NCI-H2196 (cell line): ENCODE data around the gene HLA-DPA1.

Experiments used
- DNase-seq: peaks from one replicate; lab custom pipeline; 2025; ENCODE audit not compliant: unreplicated experiment; lab: John Stamatoyannopoulos, UW

Gene HLA-DPA1

DNA sequence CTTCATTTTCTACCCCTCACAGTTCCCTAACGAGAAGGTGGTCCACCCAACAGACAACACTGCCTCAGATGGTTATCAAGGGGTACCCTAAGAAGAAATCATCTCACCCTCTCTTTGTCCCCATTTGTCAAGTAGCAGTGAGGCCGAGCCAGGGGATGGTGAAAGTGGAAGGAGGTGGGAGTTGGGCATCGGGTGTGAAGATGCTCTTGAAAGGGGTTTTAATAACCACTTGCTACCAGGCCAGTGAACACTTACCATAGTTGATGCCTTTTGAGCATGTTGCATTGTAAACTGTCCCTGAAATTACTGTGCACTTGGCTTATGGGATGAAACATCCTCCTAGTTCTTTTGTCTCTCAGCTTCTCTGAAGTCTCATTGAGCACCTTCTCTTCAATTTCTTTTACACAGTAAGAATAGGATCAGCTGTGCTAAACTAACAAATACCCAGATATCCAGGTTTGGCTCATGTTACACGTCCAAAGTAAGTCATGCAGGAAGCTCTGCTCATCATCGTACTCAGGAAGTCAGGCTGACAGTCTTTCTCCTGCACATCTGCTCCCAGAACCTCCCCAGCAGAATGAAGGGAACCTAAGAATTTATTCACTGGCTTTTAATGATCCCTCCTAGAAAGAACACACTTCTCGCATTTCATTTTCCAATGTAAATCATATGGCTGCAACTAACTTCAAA, 15.6 kb upstream of the HLA-DPA1 start:
- no peak for DNase-seq

DNA sequence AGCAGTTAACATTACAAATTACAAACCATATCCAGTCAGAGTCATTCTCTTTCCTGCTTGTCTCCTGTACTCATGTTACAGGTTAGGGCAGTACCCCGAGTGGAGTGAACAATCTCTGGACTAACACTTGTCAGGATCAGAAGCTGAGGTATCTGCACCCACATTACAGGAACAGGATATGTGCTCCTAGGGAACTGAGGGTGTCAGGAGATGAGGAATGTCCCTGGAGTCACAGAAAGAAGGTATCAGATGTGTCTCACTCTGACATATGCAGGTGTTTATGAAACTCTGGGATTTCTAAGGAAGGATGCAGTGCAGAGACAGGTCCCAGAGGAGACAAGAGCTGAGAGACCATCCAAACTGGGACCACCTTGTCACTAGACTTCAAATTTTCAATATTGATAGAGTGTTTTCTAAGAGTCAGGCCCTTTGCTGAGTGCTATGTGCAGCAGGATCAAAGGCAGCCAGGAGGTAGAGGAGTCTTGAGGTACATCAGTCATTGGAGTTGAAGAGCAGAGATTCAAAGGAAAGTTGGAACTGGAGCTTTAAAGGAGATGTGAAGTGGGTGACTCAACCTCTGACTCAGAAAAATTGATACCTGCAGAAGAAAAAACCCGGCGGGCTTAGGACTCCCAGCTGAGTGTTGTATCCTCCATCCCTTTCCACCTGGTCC, 14.9 kb upstream of the HLA-DPA1 start:
- DNase-seq, result no peak

DNA sequence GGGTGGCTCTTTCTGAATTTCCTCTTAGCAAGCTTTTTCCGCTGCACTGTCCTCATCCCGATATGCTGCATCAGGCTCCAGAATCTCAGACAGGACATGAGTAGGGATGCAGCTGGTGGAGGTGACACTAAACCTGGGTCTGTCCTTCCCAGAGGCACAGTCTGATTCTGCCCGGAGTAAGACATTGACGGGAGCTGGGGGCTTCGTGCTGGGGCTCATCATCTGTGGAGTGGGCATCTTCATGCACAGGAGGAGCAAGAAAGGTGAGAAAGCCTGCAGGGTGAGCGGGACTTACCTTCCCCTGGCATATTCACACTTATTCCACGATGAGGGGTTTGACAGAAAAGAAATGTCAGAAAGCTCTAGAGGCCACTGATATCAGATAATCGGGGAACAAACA, 12.2 kb upstream of the HLA-DPA1 start:
- no peak for DNase-seq

DNA sequence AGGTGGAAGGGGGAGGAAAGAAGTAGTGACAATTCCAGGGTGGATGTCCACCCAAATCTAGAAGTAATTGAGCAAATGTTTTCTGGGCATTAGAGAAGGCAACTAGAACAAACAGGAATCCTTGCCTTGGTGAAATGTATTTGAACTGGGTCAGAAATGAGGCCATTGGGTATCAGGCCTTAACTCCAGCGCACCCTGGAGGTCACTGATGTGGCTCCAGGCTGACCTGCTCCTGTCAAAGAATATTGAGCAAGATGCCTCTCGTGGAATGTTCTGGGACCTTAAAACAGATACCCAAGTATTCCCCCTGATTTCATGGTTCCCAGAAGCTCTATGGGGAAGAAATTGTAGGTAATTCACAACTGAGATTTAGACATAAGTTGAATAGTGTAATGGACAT, 9.3 kb upstream of the HLA-DPA1 start:
- peak; percentile 43 for DNase-seq

DNA sequence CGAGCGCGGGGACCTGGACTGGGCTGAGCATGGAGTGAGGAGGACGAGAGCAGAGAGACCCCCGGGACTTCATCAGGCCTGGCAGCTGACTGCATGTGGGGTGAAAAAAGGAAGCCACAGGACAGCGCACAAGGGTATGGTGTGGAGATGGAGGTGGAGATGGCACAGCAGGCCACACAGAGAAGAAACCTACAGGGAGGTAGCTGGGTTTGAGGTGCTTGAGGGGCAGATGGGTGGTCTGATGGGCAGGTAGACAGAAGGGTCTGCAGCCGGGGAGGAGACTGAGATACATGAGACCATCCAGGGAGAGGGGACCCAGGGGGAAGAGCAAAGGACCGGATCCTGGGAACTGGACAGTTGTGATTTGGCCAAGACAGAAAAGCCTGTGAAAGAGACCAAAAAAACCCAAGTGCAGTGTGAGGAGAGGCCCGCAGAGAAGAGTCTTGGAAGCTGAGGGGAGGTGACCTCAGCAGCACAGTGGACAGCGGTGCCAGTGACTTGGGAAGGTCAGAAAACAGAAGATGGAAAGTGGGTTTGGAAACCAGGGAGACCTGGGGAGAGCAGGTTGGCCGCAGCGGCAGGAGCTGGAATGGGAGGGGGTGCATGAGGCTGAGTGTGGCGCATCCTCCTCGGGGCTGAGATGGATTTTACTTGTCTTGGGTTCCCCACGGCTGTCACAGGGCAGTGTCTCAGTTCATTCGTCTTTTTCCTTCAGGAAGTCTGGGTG, 7.8 kb upstream of the HLA-DPA1 start:
- DNase-seq, result no peak

DNA sequence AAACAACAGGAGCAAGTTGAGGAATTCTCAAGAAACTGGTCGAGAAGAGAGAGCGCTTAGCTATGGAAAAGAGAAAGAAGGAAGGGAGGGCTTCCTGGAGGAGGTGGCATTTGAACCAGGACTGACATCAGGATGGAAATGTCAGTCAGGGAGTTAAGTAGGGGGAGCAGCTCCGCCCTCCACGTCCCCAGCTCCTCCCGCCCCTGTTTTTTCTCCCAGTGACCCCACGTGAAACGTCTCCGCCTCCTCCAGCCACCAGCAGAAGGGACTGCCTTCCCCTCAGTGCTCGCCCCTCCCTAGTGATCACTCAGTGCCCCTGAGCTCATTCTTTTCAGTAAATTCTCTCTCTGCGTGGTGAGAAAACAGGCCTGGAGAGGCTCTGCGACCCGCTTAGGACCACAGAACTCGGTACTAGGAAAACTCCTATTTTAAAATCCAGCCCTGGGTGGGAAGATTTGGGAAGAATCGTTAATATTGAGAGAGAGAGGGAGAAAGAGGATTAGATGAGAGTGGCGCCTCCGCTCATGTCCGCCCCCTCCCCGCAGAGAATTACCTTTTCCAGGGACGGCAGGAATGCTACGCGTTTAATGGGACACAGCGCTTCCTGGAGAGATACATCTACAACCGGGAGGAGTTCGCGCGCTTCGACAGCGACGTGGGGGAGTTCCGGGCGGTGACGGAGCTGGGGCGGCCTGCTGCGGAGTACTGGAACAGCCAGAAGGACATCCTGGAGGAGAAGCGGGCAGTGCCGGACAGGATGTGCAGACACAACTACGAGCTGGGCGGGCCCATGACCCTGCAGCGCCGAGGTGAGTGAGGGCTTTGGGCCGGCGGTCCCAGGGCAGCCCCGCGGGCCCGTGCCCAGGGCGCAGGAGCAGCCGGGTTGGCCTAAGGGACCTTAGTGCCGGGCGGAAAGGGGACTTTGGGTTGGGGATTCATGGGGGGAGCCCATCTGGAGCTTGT, 7.0 kb upstream of the HLA-DPA1 start:
- DNase-seq, result no peak

DNA sequence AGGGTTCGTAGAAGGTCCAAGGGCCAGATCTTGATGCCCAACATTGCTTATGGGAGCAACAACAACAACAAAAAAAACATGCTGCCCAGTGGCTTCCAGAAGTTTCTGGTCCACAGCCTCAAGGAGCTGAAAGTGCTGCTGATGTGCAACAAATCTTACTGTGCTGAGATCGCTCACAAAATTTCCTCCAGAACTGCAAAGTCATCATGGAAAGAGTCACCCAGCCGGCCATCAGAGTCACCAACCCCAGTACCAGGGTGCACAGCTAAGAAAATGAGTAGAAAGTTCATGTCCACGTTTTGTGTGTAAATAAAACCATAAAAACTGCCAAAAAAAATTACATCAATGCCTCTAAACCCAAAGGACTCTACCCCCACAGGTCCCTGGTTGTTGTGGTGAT, 6.1 kb upstream of the HLA-DPA1 start:
- DNase-seq, result no peak

DNA sequence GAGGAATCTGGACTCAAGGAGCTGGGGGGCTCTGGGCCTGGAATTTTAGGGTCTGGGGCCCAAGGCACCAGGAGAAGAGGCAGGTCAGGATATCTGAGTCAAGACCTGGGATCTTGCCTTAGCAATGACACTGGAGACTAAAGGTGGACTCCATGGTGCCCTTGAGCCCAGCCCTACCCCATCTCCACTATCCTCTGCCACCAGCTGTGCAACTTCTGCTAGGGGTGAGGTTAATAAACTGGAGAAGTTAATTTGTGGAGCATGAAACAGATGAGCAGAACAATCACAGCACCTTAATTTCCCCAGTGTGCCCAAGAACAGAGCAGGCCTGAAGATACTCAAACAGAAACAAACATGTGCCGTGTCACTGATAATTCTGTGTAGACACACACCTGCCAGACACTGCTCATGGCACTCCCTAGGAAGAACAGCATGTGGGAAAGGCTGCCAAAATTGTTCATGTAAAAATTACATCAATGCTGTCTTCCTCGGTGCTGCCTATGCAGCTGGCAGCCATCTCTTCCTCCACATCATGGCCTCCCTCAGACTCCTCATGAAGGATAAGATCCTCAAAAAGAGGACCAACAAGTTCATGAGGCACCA, 5.6 kb upstream of the HLA-DPA1 start:
- no peak for DNase-seq

DNA sequence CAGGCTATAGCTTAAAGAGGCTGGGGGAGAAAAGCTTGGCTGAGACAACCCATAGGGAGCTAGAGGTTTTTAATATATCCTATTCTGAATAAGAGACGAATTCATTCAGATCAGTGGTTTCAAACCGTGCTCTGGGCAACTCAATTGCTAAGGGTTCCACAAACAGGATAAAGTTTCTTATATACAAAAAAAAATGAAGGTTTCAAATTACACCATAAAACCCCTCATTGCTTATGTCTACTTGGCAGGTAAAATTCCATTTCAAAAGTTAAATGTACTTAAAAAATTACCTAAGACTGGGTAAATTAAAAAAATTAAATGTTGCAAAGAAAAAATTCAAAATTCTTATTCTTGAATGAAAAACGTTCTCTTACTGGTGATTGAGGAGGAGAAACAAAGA, 5.0 kb upstream of the HLA-DPA1 start:
- DNase-seq, result no peak

DNA sequence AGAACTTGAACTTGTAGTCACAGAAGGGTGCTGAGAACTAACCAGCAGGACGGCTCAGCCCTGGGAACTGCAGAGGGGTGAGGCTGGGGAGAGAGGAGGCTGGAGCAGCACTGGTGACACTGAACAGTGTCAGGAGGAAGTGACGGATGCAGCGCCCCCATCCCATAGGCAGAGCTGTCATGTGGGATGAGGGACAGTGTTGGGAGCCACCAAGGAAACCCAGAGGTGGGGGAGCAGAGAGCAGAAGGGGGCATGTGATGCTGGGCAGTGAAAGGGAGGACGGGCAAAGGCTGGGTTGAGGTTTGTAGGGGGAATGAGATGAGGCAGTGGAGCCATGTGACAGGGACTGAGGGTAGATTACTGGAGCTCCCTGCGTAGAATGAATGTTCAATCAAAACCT, 4.5 kb upstream of the HLA-DPA1 start:
- no peak for DNase-seq

DNA sequence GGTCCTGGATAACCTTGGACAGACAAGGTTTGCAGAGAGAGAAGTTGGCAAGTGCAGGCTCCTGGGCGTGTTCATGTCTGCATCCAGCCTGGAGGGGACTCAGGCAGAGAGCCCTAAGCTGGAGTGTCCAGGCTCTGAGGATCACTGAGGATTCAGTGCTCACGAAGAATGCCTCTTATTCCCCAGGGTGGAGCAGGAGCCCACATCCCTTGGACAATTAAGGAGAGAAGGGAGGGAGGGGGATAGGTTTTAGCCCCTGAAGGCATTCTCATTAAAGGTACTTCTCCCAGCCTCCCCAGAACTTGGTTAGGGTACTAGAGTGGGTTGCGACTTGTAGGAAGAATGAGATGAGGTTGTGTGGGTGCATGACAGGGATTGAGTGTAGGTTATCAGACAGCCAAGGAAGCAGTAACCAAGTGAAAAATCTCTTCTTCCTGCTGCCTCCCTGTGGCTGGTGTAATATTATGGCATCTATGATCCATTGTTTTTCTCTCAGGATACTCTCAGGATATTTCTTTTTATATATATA, 3.0 kb upstream of the HLA-DPA1 start:
- DNase-seq, result no peak

DNA sequence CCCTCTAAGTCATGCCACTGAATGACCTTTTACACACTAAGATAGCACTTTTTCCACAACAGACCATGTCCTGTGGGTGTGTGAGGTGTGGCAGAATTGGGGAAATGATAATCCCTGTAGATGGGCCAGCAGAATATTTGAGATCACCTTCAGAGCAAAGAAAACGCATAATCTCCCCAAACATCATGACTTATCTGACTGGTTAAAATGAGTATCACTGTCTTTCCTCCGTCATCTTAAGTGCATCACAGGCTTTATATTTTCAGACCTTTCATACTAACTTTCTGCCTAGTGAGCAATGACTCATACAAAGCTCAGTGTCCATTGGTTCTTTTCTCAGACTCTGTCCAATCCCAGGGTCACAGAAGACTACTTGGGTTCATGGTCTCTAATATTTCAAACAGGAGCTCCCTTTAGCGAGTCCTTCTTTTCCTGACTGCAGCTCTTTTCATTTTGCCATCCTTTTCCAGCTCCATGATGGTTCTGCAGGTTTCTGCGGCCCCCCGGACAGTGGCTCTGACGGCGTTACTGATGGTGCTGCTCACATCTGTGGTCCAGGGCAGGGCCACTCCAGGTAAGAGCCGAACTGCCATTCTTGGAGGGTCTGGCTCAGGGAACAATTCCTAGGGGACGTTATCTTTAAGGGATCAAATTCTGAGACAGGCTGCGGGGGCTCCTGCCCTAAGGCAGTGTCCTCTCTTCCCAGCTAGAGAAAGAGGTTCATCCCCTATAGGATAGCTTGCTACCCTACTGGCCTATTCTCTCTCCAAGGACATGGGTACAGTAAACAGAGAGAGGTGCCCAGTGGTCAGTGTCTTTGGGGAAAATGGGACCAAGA, 2.3 kb upstream of the HLA-DPA1 start, which contains the start of gene HLA-DPB1:
Gene HLA-DPB1, plus strand, starts transcription at position 423 of the 838 bp plus-strand sequence. Its CDS starts 52 bp downstream, at position 475.
- peak; percentile 38 for DNase-seq

DNA sequence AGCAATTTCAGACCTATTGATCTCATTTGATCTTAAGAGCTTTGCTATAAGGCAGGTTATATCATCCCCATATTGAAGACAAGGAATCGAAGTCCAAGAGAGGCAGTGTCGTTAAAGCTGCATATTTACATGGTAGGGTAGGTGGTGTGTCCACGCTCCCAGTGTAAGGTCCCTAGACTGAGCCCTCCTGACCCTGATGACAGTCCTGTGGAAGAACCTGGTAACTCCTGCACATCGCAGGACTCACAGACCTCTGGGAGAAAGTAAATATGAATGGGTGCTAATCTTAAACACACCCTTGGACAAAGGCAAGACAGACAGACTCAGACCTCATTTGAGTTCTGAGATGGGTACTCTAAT, 1.7 kb upstream of the HLA-DPA1 start:
- DNase-seq, result no peak

DNA sequence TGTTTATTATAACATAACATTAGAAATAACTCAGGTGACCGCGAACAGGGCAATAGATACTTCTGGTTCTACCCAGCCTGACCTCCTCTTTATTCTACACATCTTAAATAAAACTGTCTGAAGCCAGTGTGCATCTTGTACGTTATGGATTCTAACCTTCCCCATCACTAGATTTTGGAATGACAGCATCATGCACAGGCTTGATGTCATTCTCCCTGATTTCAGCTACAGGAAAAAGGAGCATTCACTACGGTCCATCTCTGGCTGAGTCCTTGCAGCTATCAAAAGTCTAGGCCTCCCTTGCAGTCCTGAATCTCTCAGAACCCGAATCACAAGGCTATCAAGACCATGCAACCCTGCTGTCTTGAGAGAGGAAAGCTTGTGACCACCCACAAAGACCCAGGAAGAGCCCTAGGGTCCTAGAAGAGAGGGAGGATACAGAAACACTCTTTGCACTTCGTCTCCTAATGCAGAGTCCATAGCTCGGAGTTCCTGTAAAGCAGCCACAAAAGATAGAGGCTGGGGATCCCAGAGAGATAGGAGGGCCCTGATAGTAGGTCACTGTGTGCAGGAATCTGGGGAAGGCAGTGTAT, 845 bp downstream of the HLA-DPA1 start:
- DNase-seq, result no peak

DNA sequence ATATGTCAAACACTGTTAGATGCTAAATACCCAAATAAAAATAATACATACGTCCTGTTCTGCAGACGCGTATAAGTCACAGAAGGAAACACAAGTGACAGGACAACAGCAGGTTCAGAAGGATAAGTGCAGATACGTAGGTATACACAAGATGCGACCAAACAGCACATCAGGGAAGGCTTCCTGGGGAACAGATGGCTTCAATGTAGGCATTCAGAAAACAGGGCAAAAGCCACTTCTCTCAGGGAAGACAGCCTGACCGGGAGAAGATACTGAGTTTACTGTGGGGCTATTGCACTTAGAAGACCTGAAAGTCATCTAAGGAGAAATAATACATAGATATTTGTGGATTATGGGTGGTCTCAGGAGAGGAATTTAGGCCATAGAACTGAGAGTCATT, 1.9 kb downstream of the HLA-DPA1 start:
- DNase-seq, result no peak

DNA sequence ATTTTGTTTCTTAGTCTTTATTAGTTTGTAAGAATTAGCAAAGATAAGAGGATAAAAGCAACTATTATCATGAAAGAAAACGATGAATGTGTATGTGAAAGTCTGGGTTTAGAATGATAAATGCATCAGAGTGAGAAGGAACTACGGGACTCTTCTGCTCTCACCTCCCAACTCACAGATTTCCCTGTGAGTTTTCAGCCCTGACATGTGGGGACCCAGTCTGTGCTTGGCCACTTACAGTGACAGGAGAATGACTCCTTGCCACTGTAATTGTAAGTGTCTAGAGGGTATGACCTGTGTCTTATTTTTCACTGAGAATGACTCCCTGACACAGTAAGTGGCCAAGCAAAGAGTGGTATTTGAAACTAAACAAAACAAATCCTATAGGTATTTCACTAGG, 2.5 kb downstream of the HLA-DPA1 start:
- DNase-seq, result no peak

DNA sequence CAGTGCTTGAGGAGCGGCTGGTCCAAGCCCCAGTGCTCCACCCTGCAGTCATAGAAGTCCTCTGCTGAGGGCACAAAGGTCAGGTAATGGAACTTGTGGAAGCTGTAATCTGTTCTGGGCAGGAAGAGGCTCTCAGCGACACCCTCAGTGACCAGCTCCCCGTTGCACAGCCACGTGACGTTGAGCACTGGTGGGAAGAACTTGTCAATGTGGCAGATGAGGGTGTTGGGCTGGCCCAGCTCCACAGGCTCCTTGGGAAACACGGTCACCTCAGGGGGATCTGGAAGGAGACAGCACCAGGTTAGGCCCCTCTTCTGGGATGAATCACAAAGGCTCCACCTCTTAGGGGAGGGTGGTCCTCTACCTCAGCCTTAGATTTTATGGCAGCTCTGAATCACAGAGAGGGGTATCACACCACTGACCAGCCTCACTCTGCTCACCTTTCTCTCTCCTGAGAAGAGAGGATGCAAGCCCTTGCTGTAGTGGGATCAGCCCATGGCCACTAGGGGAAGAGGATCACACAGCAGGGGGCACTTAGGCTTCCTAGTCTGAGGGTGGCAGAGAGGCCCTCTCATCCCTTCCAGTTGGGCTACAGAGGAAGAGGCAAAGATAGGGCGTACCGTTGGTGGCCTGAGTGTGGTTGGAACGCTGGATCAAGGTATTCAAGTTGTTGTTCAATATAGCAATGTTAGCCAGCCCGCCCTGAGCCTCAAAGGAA, 4.3 kb downstream of the HLA-DPA1 start:
- DNase-seq, result no peak

DNA sequence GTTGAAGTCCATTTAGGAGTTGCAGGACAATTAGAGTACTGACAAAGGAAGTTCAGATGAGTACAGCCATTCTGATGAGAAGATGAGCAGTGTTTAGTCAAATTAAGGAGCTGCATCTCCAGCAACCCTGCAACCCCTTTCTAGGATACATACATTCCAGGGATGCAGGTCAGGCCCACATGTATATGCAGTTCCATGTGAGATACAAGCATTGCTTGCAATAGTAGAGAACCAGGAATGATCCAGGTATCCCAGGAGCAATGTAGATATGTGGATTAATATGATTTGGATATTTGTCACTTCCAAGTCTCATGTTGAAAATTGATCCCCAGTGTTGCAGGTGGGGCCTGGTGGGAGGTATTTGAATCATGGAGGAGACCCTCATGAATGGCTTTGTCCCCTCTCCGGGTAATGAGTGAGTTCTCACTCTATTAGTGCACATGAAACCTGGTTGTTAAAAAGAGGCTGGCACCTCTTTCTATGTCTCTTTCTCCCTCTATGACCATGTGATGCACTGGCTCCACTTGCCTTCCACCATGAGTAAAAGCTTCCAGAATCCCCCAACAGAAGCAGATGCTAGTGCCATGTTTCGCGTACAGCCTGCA, 6.4 kb downstream of the HLA-DPA1 start:
- no peak for DNase-seq
